A549 (cell line): ENCODE data around the gene HAUS1. TPM values are rescaled to one million over a fixed set of nuclear protein-coding genes. Genes with fewer than 3 reads are reported as not detected.

Experiments used
- REST ChIP-seq: fragments of 200-600 bp; sonication (generic); IDR thresholded peaks from 2 replicates; pipeline ENCODE4 v1.6.1; 2016; ENCODE audit warnings: antibody characterized with exemption, mild to moderate bottlenecking, moderate library complexity
- SMC3 ChIP-seq: fragments of >200 bp; sonication (Bioruptor Twin); formaldehyde crosslinking; IDR thresholded peaks from 3 replicates; pipeline ENCODE4 v1.6.1; 2018; ENCODE audit warnings: inconsistent platforms
- polyA plus RNA-seq, 4 experiments: library from polyadenylated mRNA; depleted of rRNA in 3 of 4; stranded (reverse); fragments of >200 nt; fragmentation: RNase III in 1 of 4; extraction: RNeasy Plus Mini Kit Qiagen cat#74134 plus additional on column Dnase treatment in 1 of 4; gene quantifications; 2 replicates in 3 of 4; 3 replicates in 1 of 4; pipeline ENCODE4 v1.2.3, GENCODE V29; 2011 to 2017
- small RNA-seq, 6 experiments: library from RNA; depleted of rRNA; stranded (forward); fragments of <200 nt; gene quantifications; one replicate each; pipeline ENCODE3, GENCODE V24; 2012

The HAUS1 gene
- polyA plus RNA-seq, 2 of the 4 experiments (the other 2 are of a cell fraction), result 58.6 to 59.7 TPM

- TF ChIP-seq REST (no peak), SMC3 (no peak)
These were observed 71.8 kb downstream of the HAUS1 start (continued) for GRCh38 chr18:46176001-46176400.

Small RNA genes lying within 50 kb of the gene (small RNA-seq; reads per million reads assigned to genes)
- 0 reads per million in 6 experiments for gene RNU6-1278P
- 0 reads per million in 6 experiments for gene RNY4P37

Other genes starting within 250 kb of the HAUS1 start
- 10.7 and 12.7 TPM in 2 replicates for gene EPG5, start 137.1 kb upstream of the HAUS1 start, polyA plus RNA-seq (2011; rRNA removed)
- 3.6 to 3.8 TPM (median 3.7 TPM) in 3 replicates for gene EPG5, start 137.1 kb upstream of the HAUS1 start, polyA plus RNA-seq (2017; fragmentation: RNase III; extraction: RNeasy Plus Mini Kit Qiagen cat#74134 plus additional on column Dnase treatment)
- 0.15 and 0.19 TPM in 2 replicates for gene PSTPIP2, start 32.1 kb upstream of the HAUS1 start, polyA plus RNA-seq (2011; rRNA removed)
- gene PSTPIP2, start 32.1 kb upstream of the HAUS1 start, polyA plus RNA-seq (2017; fragmentation: RNase III; extraction: RNeasy Plus Mini Kit Qiagen cat#74134 plus additional on column Dnase treatment), result 0.10 to 0.22 TPM (median 0.20 TPM) in 3 replicates
- 492 and 543 TPM in 2 replicates for gene ATP5F1A, start 6.1 kb upstream of the HAUS1 start, polyA plus RNA-seq (2011; rRNA removed)
- 411 to 422 TPM (median 413 TPM) in 3 replicates for gene ATP5F1A, start 6.1 kb upstream of the HAUS1 start, polyA plus RNA-seq (2017; fragmentation: RNase III; extraction: RNeasy Plus Mini Kit Qiagen cat#74134 plus additional on column Dnase treatment)